ENCODE measurements around the gene MAGEB4.
"Not testable (repeated sequence)": the region's sequence is repeated elsewhere in the genome, so short reads cannot be mapped to it uniquely, and the experiment has no call there.

The MAGEB4 gene, protein sequence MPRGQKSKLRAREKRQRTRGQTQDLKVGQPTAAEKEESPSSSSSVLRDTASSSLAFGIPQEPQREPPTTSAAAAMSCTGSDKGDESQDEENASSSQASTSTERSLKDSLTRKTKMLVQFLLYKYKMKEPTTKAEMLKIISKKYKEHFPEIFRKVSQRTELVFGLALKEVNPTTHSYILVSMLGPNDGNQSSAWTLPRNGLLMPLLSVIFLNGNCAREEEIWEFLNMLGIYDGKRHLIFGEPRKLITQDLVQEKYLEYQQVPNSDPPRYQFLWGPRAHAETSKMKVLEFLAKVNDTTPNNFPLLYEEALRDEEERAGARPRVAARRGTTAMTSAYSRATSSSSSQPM

DNA sequence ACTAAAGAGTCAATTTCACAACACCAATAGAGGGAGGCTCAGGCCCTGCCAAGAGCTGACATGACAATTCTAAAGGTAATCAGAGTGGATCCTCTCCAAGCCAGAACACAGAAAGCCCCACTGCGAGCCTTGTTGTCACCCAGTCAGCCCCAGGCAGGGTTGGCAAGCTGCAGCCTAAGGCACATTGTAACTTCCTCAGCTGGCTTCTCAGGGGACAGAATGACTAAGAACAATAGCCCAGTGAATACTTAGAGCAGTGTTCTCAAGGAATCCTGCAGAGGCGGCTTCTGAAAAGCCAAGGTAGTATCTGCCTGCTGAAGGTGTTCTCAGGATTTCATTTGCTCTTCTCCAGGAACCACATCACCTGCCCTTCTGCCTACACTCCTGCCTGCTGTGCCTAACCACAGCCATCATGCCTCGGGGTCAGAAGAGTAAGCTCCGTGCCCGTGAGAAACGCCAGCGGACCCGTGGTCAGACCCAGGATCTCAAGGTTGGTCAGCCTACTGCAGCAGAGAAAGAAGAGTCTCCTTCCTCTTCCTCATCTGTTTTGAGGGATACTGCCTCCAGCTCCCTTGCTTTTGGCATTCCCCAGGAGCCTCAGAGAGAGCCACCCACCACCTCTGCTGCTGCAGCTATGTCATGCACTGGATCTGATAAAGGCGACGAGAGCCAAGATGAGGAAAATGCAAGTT is at the start of gene MAGEB4:
Gene MAGEB4 (plus strand): TSS at position 277 of the 692 bp plus-strand sequence. CDS start 136 bp downstream, at position 413.
- no peak for DNase-seq (ENCODE audit: low read depth in 3 of 3)

DNA sequence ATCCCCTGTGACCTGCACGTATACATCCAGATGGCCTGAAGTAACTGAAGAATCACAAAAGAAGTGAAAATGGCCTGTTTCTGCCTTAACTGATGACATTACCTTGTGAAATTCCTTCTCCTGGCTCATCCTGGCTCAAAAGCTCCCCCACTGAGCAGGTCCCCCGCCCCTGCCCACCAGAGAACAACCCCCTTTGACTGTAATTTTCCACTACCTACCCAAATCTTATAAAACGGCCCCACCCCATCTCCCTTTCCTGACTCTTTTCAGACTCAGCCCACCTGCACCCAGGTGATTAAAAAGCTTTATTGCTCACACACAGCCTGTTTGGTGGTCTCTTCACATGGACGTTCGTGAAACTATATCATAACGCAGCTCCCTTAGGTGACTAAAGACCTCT is 47.9 kb upstream of the MAGEB4 start:
- not testable (repeated sequence) for DNase-seq (ENCODE audit: low read depth in 3 of 3)

DNA sequence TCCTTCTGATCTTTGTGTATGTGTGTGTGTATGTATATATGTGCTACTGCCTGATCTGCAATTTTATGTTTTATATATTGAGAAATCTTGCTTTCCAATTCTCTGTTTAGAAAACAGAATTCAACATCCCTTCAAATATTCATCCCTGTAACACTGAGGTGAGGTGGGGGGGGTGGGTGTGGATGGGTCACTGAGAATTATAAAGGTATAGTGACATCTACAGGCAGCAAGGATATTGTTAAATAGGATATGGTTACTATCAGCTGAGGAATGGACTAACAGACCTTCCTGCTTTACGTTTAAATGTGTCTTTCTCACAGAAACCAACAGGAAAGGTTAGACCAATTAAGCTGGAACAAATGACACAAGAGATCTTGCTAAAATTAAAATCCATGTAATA is 45.5 kb upstream of the MAGEB4 start:
- DNase-seq (ENCODE audit: low read depth in 3 of 3) = no peak

DNA sequence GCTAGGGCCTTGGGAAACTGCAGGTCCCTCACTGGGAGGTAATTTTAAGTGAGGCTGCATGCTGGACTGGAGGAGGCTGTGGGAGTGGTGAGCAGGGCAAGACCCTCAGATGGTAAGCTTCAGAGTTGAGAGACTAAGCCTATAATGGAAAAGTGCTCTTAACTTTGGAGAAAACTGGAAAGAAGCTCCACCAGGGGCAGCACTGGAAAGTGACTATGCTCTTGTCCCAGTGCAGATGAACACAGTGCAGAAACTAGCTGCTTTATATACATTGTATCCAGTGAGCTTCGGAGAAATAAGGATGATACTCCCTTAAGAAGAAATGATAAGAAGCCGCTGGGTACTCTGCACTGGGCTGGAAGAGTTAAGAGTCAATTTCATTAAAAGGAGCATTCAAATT is 29.6 kb upstream of the MAGEB4 start:
- no peak for DNase-seq (ENCODE audit: low read depth in 3 of 3)

DNA sequence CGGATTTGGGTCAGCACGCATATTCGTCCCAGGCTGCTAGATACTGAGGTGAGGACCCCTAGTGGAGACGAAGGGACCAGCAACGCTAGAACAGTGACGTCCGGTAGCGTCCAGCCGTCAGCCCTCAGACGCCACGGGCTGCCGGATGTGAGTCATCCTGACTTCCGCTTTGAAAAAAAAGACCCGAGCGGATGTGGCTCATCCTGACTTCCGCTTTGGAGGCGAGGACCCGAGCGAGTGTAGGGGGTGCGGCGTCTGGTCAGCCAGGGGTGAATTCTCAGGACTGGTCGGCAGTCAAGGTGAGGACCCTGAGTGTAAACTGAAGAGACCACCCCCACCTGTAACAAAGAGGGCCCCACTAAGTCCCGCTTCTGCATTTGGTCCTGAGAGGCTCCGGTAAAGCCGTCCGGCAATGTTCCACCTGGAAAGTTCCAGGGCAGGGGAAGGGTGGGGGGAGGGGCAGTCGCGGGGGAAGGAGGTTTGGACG is 26.4 kb upstream of the MAGEB4 start, which contains the start of gene MAGEB2:
Gene MAGEB2 (plus strand): TSS at position 207 of the 487 bp plus-strand sequence. CDS start 3,018 bp downstream, outside the sequence.
- no peak for DNase-seq (ENCODE audit: low read depth in 3 of 3)

DNA sequence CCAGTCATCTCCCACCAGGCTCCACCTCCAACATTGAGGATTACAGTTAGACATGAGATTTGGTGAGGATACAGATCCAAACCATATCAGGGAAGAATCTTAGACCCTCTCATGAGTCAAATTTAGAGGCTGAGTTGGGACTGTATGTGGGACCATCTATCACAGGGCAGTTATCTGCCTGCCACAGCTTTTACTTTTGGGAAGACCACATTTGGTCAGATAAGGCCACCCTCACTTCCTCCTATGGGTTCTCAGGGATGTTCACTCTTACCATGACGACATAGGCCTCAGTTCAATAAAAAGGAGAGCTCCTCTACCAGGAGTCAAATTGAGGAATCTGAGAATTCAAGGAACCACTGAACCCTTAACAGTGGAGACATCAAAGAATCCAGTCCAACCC is 24.3 kb upstream of the MAGEB4 start:
- DNase-seq (ENCODE audit: low read depth in 3 of 3) = no peak

DNA sequence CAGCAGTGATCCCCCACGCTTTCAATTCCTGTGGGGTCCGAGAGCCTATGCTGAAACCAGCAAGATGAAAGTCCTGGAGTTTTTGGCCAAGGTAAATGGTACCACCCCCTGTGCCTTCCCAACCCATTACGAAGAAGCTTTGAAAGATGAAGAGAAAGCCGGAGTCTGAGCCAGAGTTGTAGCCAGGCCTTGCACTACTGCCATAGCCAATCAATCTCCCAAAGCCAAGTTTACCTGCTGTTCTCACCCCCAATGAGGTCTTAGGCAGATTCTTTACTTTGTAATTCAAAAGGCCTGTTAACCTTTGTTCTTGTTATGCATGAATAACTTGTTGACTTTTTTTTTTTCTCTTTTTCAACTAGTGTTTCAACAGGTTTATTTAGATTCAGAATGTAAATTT is 22.4 kb upstream of the MAGEB4 start:
- no peak for DNase-seq (ENCODE audit: low read depth in 3 of 3)

DNA sequence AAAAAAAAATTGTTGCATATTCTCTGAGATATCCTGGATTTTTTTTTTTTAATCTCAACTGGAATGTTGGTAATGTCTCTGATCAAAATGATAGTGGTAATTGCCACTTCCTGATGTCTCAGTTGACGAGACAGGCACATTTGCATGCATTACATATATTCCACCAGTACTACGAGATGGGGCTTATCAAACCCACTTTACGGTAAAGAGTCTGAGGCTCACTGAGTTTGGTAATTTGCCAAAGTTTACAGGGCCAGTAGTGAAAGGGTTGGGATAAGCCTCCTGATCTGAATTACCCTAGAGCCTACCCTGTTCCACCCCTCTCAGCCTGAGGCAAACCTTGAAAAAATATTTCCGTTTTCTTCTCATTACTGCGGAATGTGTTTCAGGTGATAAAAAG is 21.1 kb upstream of the MAGEB4 start:
- DNase-seq (ENCODE audit: low read depth in 3 of 3) = no peak

DNA sequence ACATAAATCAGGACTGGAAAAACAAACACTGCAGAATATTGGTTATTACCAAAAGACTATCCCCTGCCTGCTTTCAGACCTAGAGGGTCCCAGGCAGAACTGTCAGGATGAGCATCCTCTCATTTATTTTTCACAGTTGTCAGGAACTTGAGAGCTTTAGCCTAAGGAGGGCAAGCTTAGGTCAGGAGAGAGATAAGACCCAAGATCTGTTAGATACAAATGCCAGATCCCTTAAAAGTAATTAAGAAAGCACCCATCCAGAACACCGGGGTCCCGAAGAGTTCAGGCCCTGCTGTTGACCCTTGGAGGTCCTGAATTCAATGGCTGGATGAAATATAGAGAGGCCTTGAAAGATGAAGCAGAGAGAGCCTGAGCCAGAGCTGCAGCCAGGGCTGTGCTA is 17.3 kb upstream of the MAGEB4 start:
- no peak for DNase-seq (ENCODE audit: low read depth in 3 of 3)

DNA sequence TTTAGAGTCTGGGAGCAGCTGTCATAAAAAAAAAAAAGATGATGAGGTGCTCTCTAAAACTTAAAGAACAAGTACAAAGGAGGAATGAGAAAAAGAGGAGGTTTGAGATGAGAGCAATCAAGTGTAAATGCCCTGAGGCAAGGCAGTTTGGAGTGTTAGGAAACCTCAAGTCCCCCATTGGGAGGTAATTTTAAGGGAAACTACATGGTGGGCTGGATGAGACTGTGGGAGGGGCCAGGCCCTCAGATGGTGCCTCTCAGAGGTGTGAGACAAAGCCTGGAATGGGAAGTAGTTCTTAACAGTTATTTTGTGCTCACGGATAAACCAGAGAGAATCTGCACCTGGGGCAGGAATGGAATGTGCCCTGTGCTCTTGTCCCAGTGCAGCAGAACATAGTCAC is 13.3 kb upstream of the MAGEB4 start:
- DNase-seq (ENCODE audit: low read depth in 3 of 3) = no peak

DNA sequence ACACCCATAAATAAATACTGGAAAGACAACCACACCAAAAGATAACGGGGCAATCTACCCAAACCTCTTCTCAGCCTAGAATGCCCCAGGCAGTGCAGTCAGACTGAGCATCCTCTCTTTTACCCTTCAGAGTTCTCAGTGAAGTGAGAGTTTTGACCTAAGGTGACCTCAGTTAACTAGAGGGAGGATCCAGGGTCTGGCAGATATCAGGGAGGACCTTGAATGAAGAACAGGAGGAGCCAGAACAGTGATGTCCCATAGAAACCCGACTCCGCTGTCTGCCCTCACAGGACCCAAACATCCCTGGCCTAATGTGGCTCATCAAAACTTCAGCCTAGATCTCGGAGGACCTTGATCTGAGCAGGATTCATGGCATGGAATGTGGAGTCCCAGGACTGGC is 11.4 kb upstream of the MAGEB4 start, which contains the start of gene MAGEB3:
Gene MAGEB3 (plus strand): TSS at position 263 of the 400 bp plus-strand sequence. CDS start 5,268 bp downstream, outside the sequence.
- DNase-seq (ENCODE audit: low read depth in 3 of 3) = no peak

DNA sequence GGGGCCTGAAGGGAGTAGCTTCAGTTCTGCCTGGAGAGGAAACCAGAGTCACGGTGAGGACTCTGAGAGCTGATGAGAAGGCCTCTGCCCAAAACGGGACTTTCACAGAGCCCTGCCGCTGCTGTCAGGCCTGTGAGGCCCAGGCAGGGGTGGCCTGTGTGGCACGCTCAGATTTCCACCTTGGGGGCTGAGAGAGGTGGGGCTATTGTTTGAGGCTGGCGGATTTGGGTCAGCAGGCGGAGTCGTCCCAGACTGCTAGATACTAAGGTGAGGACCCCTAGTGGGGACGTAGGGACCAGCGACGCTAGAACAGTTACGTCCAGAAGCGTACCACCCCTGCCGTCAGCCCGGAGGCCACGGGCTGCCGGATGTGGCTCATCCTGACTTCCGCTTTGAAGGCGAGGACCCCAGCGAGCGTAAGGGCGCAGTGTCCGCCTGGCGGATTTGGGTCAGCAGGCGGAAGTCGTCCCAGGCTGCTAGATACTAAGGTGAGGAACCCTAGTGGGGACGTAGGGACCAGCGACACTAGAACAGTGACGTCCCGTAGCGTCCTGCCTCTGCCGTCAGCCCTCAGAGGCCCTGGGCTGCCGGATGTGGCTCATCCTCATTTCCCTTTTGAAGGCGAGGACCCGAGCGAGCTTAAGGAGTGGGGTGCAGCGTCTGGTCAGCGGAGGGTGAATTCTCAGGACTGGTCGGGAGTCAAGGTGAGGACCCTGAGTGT is 5.1 kb downstream of the MAGEB4 start, which contains the start of gene MAGEB1:
Gene MAGEB1 (plus strand): TSS at position 378 of the 721 bp plus-strand sequence. CDS start 3,348 bp downstream, outside the sequence.
- no peak for DNase-seq (ENCODE audit: low read depth in 3 of 3)

DNA sequence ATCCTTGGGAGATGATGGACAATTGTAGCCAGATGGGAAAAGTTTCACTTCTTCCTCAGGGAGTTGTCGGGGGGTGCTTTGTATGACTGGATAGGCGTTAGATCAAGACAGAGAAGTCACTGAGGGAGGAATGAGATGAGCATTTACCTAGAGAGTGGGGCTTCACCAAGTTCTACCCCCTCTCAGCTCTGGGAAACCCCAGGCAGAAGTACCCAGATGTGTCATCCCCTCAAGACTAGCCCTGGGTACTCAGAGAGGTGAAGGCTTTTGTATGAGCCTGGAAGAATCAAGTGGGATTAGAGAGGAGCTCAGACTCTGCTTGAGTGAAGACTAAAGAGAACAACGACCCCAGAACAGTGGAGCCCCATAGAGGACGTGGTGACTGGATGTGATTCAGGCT is 7.1 kb downstream of the MAGEB4 start:
- DNase-seq (ENCODE audit: low read depth in 3 of 3) = no peak

DNA sequence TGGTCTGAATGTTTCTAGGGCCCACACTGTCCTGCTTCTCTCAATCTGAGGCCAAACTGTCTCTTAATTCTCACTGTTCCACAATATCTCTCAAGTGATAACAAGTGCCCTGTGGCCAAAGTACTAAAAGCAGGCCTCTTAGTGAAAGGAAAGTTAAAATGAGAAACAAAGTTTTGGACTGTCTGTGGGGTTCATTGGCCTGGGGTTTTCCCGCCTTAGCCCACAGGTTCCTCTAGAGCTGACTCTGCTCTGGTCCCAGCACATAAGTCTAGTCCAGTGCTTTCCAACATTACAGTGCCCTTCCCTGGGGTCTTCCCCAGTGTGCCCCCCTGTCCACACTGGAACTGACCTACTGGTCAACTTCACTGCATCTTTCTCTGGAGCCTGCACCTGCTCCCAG is 11.5 kb downstream of the MAGEB4 start:
- no peak for DNase-seq (ENCODE audit: low read depth in 3 of 3)

DNA sequence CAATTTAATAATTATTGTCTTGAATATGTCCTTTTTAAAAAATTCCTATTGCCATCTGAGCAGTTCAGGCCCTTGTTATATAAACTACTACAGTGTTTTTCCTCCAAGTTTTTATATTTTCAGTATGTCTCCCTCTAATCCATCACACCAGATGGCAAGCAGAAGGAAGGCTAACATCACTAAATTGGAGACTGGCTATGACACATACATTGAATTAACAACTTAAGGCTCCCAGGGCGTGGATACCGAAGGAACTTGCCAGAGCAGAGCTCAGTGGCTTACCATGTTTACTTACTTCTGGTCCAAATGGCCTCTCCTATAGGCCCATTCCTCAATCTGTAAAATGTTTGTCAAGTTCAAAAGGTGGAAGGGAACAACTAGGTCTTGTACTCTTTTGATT is 18.1 kb downstream of the MAGEB4 start:
- no peak for DNase-seq (ENCODE audit: low read depth in 3 of 3)

DNA sequence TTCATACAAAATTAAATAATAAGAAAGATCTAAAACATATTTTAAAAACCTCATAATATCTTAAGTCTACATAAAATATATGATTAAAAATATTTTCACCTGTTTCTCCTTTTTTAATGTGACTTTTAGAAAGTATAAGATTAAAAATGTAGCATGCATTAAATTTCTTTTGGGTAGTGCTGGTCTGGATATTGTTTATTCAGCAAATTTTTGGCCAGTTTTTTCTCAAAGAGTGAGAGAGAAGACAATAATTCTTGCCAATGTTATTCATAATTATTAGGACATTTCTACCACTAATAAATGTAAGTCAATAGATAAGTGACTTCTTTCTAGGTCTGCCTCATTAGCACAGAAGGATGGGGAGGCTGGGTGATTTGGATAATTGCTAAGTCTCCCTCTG is 19.2 kb downstream of the MAGEB4 start:
- DNase-seq (ENCODE audit: low read depth in 3 of 3) = no peak

DNA sequence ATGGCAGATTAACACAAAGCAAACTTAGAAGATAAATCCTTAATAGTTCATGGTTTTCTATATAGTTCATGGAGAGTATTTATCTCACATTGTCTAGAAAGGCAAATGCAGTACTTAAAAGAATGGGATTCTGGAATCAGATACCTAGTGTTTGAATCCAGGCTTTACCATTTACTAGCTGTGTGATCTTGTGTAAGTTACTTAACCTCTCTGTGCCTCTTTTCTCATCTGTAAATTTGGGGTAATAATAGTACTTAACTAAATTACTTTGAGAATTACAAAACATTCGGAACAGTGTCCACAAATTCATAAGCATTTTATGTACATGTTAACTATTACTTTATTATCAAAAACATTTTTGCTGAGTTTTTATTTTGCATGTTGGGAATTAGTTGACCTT is 21.0 kb downstream of the MAGEB4 start:
- DNase-seq (ENCODE audit: low read depth in 3 of 3) = no peak

DNA sequence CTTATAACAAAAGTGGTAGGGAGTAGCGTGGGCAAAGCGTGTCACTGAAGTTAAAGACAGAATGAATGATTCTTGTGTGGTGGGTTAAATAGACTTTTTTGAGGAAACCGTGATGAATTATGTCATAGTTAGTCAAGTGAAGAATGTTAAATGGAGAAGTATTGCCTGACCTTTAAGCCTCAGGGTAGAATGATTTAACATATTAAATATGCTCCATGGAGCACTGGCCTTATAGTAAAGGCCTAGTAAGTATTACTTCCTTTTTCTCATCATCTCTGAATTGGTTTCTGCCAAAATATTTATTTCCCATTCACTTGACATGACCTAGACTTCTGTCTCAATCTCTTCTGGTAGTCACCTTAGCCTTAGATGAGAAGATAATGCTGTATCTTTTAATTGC is 28.8 kb downstream of the MAGEB4 start:
- no peak for DNase-seq (ENCODE audit: low read depth in 3 of 3)

DNA sequence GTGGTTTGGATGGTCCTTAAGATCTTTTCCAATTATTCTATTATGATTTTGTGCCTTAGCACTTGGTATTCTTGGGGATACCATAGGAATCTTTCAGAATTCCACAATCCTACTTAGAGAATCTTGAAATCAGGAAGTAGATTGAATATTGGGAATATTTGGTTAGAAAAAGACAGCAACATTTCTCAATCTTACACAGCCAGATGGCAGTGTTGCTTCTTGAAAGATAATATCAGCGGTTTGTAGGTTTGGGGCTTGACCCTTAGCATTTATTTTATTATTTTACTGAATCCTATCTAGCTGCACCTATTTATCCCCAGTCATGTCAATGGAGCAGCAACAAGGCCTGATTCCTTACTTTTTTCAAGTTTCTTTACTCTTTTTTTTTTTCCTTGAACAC is 33.7 kb downstream of the MAGEB4 start:
- no peak for DNase-seq (ENCODE audit: low read depth in 3 of 3)

DNA sequence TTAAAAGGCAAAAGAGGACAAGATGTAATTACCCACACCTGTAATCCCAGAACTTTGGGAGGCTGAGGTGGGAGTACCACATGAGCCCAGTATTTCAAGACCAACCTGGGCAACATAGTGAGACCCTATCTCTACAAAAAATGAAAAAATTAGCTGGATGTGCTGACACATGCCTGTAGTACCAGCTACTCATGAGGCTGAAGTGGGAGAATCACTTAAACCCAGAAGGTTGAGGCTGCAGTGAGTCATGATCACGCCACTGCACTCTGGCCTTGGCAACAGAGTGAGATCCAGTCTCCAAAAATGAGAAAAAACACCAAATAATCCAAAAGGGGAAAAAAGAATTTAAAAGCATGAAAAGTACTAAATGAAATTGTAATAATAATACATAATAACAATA is 36.6 kb downstream of the MAGEB4 start:
- DNase-seq (ENCODE audit: low read depth in 3 of 3) = no peak

DNA sequence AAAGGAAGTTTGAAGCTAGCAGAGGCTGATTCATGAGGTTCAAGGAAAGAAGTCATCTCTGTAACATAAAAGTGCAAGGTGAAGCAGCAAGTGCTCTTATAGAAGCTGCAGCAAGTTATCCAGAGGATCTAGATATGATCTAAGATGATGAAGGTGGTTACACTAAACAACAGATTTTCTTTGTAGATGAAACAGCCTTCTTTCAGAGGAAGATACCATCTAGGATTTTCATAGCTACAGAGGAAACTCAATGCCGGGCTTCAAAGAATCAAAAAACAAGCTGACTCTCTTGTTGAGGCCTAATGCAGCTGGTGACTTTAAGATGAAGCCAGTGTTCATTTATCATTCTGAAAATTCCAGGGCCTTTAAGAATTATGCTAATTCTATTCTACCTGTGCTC is 38.6 kb downstream of the MAGEB4 start:
- DNase-seq (ENCODE audit: low read depth in 3 of 3) = no peak

DNA sequence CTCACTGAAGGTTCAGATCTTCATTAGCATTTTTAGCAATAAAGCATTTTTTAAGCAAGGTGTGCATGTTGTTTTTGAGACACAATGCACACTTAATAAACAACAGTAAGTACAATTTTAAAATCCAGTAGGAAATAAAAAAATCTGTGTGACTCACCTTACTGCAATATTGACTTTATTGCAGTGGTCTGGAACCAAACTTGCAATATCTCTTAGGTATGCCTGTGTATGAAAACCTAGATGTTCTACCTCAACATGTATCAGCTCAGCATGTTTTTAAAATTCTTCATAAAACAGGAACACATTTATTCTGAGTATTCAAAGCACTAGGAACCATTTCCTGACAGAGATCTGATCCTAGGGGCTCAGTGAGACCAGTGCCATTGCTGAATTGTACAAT is 40.7 kb downstream of the MAGEB4 start:
- DNase-seq (ENCODE audit: low read depth in 3 of 3) = no peak

All from stimulated activated CD4-positive, alpha-beta T cell treated with anti-CD3 and anti-CD28 coated beads, TNF-alpha, amount 100 ng/mL, for 4 hours (primary cell).